Natural killer cell (primary cell): ENCODE results near the gene RTN1. TPM values are rescaled to one million over a fixed set of nuclear protein-coding genes. Genes with fewer than 3 reads are reported as not detected.

Experiments used
- ATAC-seq, 3 donors: fragments of 150-1000 bp in 2 of 3; fragments of 200-7000 bp in 1 of 3; cut with Tn5 transposase; 1 replicate in 1 of 3; 2 replicates in 2 of 3; pipeline ENCODE4 v1.10.0; 2021; ENCODE audit warnings: mild to moderate bottlenecking in 2 of 3, moderate library complexity in 2 of 3
- DNase-seq, 2 donors: peaks; one replicate each; pipeline versions ENCODE4 v3.0.0 to v3.0.0-alpha.2; 2013 to 2021; ENCODE audit warnings: mixed read lengths in 1 of 2
- H3K27ac ChIP-seq: one replicate; pipeline ENCODE4 v1.5.1; 2013; ENCODE audit warnings: mild to moderate bottlenecking, low read length
- H3K27me3 ChIP-seq: one replicate; pipeline ENCODE4 v1.6.1; 2013; ENCODE audit warnings: low read length; ENCODE audit not compliant: control insufficient read depth, insufficient read depth
- H3K36me3 ChIP-seq: one replicate; pipeline ENCODE4 v1.6.1; 2013; ENCODE audit warnings: low read length; ENCODE audit not compliant: control insufficient read depth, insufficient read depth
- H3K4me1 ChIP-seq: one replicate; pipeline ENCODE4 v1.6.1; 2013; ENCODE audit warnings: low read length; ENCODE audit not compliant: control insufficient read depth, insufficient read depth
- H3K4me3 ChIP-seq: one replicate; pipeline ENCODE4 v1.5.1; 2013; ENCODE audit warnings: low read length
- H3K9me3 ChIP-seq: one replicate; pipeline ENCODE4 v1.6.1; 2013; ENCODE audit warnings: low read length; ENCODE audit not compliant: control insufficient read depth, insufficient read depth
- H3K27ac Mint-ChIP-seq, 2 donors: one replicate each; pipeline ENCODE4 v1.8.0; 2022; ENCODE audit warnings: mild to moderate bottlenecking in 2 of 2, mixed read lengths in 2 of 2, moderate library complexity in 1 of 2
- H3K27me3 Mint-ChIP-seq, 2 donors: one replicate each; pipeline ENCODE4 v1.8.0; 2022; ENCODE audit warnings: low read depth in 2 of 2, mixed read lengths in 2 of 2
- H3K36me3 Mint-ChIP-seq: one replicate; pipeline ENCODE4 v1.8.0; 2022; ENCODE audit warnings: mixed read lengths
- H3K4me1 Mint-ChIP-seq, 2 donors: one replicate each; pipeline ENCODE4 v1.8.0; 2022; ENCODE audit warnings: mixed read lengths in 2 of 2
- H3K4me3 Mint-ChIP-seq: one replicate; pipeline ENCODE4 v1.8.0; 2022; ENCODE audit warnings: mild to moderate bottlenecking, moderate library complexity, mixed read lengths
- H3K9me3 Mint-ChIP-seq, 2 donors: one replicate each; pipeline ENCODE4 v1.8.0; 2022; ENCODE audit warnings: mixed read lengths in 2 of 2
- CTCF ChIP-seq: fragments of 200-600 bp; IDR thresholded peaks from one replicate; pipeline ENCODE4 v1.8.0; 2022; ENCODE audit warnings: antibody characterized with exemption
- WGBS: methylation state at CpG from one replicate; pipeline ENCODE4 v1.1.7; 2013; ENCODE audit warnings: missing lambda C conversion rate; ENCODE audit not compliant: insufficient coverage; 5-methylcytosine and 5-hydroxymethylcytosine counted together
- intact Hi-C: fragments of 100-400 bp; cut with micrococcal nuclease; formaldehyde crosslinking; loops from one replicate; pipeline ENCODE4 v1.14.2; 2022
- total RNA-seq, 4 donors: library from RNA; stranded (reverse); fragments of 120-200 nt in 1 of 4; gene quantifications; one replicate each; pipeline versions ENCODE4 v1.2.3 to v1.2.4, GENCODE V29; 2013 to 2022

RTN1 gene
- total RNA-seq, 3 donors from 2014 or later (not counting 1 experiment from before 2014, with no cell fraction given): 1.9 to 3.6 (median 2.3) TPM

- intact Hi-C loops: no loop called here
- Mint-ChIP-seq H3K36me3 (no peaks in the 10 kb centered on the region), H3K27me3 (peaks cover 0 to 8% of the 10 kb centered on the region in 2 donors), H3K4me1 (no peaks in the 10 kb centered on the region), H3K9me3 (peaks cover 2 to 3% of the 10 kb centered on the region in 2 donors), H3K4me3 (no peak overlapping the region), H3K27ac (no peak overlapping the region)
- no peak for TF ChIP-seq CTCF
- Histone ChIP-seq H3K36me3 (no peaks in the 10 kb centered on the region), H3K9me3 (no peaks in the 10 kb centered on the region), H3K4me1 (no peaks in the 10 kb centered on the region), H3K27me3 (no peaks in the 10 kb centered on the region), H3K4me3 (no peak overlapping the region), H3K27ac (no peak overlapping the region)
- 97% methylated on average over 38 of the region's 38 CpGs for WGBS
- ATAC-seq: no peak
- no peak for DNase-seq
Measured at GRCh38 chr14:59819446-59820088, 51.0 kb downstream of the RTN1 start.

DNA sequence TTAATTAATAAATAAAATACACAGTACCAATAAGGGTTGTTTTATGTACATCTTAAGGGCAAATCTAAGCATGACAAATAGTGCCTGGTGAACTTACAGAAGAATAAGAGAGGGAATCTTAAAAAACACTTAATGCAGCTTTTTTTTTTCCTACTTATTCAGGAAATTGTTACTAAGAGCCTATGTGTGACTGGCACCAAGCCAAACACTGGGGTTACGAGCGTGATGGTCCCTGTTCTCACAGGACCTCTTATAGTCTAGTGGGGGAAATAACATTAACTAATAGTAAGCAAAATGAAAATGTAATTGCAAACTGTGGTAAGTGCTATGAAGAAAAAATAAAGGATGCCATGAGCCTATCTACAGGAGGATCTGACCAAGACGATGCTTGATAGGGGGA is 53.6 kb downstream of the RTN1 start:
- intact Hi-C loops: no loop called here
- peaks cover 2 to 3% of the 10 kb centered on the region in 2 donors for H3K9me3 Mint-ChIP-seq
- DNase-seq: no peak
- no peaks in the 10 kb centered on the region for H3K36me3 ChIP-seq
- no peak overlapping the region for H3K27ac Mint-ChIP-seq
- ATAC-seq: no peak
- H3K4me1 Mint-ChIP-seq: no peaks in the 10 kb centered on the region
- H3K4me1 ChIP-seq: no peaks in the 10 kb centered on the region
- H3K27me3 Mint-ChIP-seq: peaks cover 0 to 3% of the 10 kb centered on the region in 2 donors
- H3K9me3 ChIP-seq: no peaks in the 10 kb centered on the region
- TF ChIP-seq CTCF: no peak
- H3K4me3 ChIP-seq: no peak overlapping the region
- no peaks in the 10 kb centered on the region for H3K36me3 Mint-ChIP-seq
- no peaks in the 10 kb centered on the region for H3K27me3 ChIP-seq
- H3K27ac ChIP-seq: no peak overlapping the region
- H3K4me3 Mint-ChIP-seq: no peak overlapping the region
- WGBS: 20% methylated on average over 3 of the region's 3 CpGs

GRCh38 chr14:59814988-59815387 is 55.6 kb downstream of the RTN1 start:
- intact Hi-C loops: no loop called here
- TF ChIP-seq CTCF: no peak
- no peaks in the 10 kb centered on the region for H3K27me3 ChIP-seq
- no peaks in the 10 kb centered on the region for H3K4me1 Mint-ChIP-seq
- no peak overlapping the region for H3K4me3 Mint-ChIP-seq
- no peak for ATAC-seq
- H3K27ac Mint-ChIP-seq: no peak overlapping the region
- H3K4me1 ChIP-seq: no peaks in the 10 kb centered on the region
- H3K9me3 Mint-ChIP-seq: peaks cover 0 to 2% of the 10 kb centered on the region in 2 donors
- H3K27ac ChIP-seq: no peak overlapping the region
- H3K9me3 ChIP-seq: no peaks in the 10 kb centered on the region
- WGBS: no CpG with 5 or more reads among the region's 1 CpG
- H3K36me3 ChIP-seq: no peaks in the 10 kb centered on the region
- no peaks in the 10 kb centered on the region for H3K36me3 Mint-ChIP-seq
- H3K4me3 ChIP-seq: no peak overlapping the region
- H3K27me3 Mint-ChIP-seq: peaks cover 0 to 3% of the 10 kb centered on the region in 2 donors
- DNase-seq: no peak

DNA sequence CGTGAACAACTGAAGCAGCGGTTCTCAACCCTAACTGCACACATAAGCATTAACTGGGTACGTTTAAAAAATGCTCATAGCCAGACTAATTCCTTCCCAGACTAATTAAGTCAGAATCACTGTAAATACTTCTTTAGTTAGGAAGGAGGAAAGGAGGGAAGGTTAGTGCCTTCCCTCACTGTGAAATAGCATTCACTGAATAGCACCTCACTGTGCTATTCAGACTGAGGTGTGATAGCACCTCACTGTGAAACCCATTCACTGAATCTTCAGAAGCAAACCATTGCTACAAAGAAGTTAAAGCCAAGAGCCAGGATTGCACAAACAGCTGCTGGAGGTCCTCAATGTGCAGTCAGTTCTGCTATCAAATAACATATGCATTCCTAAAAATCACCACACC is 58.8 kb downstream of the RTN1 start:
- WGBS: 93% methylated on average over 2 of the region's 3 CpGs
- Mint-ChIP-seq H3K4me1 (no peaks in the 10 kb centered on the region), H3K27me3 (peaks cover 3 to 5% of the 10 kb centered on the region in 2 donors), H3K4me3 (no peak overlapping the region), H3K27ac (no peak overlapping the region), H3K9me3 (peaks cover 0 to 7% of the 10 kb centered on the region in 2 donors), H3K36me3 (no peaks in the 10 kb centered on the region)
- DNase-seq (no peak), ATAC-seq (no peak)
- H3K36me3 ChIP-seq: no peaks in the 10 kb centered on the region
- no peaks in the 10 kb centered on the region for H3K27me3 ChIP-seq
- no peaks in the 10 kb centered on the region for H3K9me3 ChIP-seq
- TF ChIP-seq CTCF: no peak
- no peaks in the 10 kb centered on the region for H3K4me1 ChIP-seq
- intact Hi-C loops: no loop called here
- H3K4me3 ChIP-seq: no peak overlapping the region
- no peak overlapping the region for H3K27ac ChIP-seq
